HG02798 (cell line): ENCODE results near the gene MITF.

Experiments
- ATAC-seq: cut with Tn5 transposase; IDR thresholded peaks from one replicate; pipeline ENCODE4 v1.9.1; 2021; ENCODE audit warnings: mild to moderate bottlenecking; ENCODE audit not compliant: unreplicated experiment, poor library complexity

MITF gene, protein sequence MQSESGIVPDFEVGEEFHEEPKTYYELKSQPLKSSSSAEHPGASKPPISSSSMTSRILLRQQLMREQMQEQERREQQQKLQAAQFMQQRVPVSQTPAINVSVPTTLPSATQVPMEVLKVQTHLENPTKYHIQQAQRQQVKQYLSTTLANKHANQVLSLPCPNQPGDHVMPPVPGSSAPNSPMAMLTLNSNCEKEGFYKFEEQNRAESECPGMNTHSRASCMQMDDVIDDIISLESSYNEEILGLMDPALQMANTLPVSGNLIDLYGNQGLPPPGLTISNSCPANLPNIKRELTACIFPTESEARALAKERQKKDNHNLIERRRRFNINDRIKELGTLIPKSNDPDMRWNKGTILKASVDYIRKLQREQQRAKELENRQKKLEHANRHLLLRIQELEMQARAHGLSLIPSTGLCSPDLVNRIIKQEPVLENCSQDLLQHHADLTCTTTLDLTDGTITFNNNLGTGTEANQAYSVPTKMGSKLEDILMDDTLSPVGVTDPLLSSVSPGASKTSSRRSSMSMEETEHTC

DNA sequence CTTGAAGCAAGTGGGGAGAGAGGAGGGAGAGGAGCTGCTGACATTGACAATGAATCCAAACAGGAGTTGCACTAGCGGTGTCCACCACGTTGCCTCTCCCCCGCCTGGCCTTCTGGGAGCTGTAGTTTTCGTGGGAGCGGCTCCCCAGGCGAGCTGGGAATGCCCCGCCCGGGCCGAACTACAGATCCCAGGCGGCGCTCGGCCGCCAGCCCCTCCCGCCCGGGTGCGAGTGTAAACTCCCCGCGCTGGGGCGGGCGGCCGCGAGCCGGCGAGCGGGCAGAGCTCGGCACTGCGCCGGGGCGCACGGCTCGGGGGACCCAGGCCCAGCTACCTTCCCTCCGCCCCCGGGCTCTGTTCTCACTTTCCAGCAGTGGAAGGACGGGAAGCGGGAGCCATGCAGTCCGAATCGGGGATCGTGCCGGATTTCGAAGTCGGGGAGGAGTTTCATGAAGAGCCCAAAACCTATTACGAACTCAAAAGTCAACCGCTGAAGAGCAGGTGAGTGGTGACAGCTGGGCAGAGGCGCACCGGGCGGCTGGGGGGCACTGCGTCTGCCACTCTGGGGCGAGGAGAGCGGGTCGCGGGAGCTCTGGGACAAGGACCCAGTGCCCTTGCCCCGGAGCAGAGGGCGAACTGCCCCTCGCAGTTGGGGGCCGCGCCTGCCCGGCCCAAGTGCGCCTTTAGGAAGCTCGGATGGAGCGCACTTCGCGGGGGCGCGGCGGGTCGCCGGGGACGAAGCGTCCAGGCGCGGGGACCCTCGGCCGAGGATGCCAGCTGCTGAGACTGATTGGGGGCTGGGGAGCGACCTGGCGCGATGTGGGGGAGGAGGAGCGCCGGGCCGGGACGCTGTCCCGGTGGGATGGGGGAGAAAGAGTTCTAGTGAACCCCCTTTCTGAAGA, at the start of gene MITF:
Gene MITF, plus strand, starts transcription at position 261 of the 899 bp plus-strand sequence. Its CDS starts 134 bp downstream, at position 395.
- peak; percentile 99 for ATAC-seq

DNA sequence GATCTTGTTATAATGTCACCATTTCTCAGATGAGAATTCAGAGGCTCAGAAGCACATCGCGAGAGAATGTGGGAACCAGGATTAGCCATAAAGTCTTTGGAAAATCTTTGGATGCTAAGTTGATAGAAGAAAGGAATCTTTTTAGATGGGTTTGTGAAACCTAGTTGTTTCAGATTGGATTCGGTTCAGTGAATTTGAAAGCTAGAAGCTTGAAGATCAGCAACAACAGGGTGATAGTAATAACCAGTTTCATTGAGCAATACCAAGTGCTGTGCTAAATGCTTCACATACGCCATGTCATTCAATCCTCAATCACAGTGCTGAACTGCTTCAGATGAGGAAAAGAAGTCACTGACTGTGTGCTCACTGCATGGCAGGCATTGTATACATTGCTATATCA, 47.4 kb upstream of the MITF start:
- no peak for ATAC-seq

DNA sequence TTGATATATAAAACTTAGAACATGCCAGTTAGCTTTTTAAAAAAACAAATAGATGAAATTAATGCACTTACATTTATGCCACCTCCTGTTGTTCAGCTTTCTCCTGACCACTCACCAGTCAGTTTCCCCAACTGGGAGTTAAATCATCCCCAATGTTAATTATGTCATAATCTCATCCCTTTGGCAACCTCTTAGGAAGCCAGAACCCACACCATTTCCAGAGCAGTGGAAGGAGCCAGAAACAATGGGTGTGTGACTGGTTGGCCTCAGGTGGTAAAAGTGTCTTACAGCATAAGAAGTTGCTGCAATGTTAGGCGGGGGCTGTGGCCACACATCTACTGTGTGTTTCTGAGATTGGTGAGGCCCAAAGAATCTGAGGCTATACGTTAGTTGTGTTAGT, 46.5 kb upstream of the MITF start:
- ATAC-seq: no peak

DNA sequence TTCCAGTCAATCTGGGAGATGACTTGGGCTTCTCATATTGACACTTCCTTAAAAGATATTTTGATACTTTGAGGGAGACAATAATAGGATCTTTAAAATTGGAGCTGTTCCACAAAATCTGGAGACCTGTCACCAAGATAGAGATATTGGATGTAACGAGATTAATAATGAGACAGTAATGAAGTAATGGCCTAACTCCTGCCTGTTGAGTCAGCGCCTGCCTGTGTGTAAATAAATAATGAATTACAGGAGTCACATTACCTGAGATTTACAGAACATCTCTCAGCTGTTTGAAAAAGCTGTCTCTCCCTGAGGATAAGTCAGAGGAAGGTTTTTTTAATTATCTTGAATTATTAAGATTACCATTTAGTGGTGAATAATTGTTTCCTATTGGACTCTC, 43.8 kb upstream of the MITF start:
- ATAC-seq: no peak

DNA sequence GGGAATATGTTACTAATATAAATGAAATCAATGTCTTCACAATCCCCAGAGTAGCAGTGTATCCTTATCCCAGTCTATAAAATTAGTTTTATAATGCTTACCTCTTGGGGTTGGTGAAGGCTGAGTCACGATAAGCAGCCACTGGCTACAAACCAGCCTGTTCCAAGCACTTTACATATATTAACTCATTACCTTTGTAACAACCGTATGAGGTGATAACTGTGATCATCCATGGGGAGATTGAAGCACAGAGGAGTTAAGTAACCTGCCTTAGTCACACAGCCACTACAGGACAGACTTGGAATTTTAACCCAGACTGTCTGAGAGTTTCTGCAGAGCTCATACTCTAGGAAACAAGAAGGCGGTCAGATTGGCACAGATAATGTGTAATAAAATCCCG, 43.3 kb upstream of the MITF start:
- no peak for ATAC-seq

DNA sequence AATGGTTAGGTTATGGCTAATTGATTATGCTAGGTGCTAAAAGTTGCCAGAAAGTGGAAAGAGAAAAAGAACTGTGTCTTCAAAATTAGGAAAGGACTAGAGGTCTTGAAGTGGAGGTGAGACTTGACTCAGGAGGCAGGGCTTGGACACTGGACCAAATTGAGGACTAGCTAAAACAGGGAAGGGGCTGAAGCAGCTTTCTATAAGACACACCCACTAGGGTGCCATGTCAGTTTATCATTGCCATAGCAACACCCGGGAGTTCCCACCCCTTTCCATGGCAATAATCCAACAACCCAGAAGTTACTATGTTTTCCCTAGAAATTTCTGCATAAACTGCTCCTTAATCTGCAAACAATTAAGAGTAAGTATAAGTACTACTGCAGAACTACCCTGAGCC, 42.9 kb upstream of the MITF start:
- no peak for ATAC-seq

DNA sequence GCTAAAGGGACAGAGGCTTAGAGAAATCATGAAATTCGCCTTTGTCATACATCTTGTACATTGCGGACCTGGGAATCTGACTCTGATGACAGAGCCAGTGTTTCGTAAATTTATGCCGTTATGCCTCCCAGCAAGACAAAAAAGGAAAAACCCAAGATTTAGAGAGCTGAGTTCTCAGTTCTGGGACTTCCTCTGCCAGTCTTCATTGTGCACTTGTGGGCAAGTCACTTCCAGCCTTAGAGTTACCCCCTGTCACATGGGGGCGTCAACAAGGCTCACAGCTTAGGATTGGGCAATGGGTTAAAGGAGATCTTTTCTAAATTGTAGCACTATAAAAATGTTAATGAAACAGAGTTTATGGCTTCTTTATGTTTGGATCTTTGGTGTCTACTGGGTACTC, 41.9 kb upstream of the MITF start:
- no peak for ATAC-seq

DNA sequence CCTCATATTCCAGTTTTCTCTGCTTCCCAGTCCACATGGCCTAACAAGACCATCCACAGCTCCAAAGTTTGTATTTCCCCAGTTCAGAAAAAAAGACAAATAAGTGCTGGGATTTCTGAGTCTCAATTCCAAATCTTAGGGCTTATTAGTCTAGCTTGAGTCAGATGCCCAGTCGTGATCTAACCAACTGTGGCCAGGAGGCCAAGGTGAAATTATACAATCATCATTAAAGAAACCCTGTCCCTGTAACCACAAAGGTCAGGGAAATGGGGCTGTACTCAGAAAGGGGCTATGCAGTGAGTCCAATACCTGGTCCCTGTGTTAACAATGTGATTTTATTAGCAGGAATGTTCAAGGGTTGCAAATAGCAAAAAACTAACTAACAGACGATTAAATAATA, 40.5 kb upstream of the MITF start:
- ATAC-seq: no peak

DNA sequence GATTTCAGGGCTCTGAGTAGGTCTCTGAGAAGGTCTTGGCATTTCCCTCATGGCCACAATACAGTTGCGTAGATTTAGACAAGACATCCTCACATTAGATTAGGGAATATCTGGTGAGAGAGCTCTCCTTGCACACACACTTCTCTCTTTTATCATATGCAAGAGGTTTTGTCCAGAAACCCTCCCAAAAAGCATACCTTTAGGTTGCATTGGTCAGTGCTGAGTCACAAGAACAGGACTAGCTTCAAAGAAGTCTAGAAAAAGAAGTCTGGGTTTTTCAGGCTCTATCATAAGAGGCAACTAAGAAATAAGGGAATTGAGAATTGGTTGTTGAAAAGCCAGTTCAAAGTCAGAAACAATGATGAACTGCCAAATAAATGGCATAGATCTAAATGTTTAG, 40.1 kb upstream of the MITF start:
- ATAC-seq: no peak

DNA sequence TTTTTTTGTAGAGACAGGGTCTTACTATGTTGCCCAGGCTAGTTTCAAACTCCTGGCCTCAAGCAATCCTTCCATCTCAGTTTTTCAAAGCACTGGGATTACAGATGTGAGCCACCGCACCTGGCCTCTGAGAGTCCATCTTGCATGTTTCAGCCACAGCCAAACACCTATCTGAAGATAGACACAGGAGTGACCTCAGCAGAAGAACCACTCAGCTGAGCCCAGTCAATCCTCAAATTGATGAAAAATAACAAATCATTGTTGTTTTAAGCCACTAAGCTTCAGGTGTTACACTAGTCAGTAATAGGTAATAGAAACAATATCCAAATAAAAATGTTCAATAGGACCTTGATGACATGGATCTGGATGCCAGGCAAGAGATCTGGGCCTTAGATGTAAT, 38.3 kb upstream of the MITF start:
- ATAC-seq: no peak

DNA sequence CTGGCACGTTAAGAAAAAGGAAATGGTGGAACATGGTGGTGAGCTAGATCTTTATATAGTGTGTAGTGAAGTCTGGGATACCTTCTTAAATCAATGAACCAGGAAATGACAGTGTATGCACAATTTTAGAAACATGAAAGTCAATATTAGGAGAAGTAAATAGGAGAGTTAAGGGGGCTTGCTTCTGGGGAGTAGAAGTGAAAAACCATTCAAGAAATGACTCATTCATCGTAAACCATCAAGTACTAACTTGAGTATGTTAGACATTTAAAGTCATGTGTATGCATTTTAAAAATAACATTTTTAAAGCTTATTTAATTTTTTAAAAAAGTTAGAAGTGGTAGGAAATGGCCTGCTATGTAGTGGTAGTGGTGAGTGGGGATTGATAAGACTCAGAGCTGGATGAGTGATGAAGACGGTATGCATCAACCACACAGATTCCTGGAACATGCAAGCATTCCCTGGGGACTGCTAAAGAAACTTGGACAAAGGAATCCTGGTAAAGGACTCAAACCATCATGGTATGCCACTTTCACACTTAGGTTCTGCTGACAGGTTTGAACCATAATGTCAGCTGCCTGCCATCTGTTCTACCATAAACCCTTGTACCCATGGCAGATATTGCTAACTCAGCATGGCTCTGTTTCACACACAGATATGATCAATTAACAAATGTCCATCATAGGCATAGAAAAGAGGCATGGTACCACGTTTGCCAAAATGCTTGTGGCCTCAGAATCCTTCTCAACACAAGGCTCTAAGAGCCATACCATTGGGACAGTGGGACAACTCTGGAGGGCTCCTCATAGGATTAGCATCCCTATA, 28.9 kb upstream of the MITF start:
- no peak for ATAC-seq

DNA sequence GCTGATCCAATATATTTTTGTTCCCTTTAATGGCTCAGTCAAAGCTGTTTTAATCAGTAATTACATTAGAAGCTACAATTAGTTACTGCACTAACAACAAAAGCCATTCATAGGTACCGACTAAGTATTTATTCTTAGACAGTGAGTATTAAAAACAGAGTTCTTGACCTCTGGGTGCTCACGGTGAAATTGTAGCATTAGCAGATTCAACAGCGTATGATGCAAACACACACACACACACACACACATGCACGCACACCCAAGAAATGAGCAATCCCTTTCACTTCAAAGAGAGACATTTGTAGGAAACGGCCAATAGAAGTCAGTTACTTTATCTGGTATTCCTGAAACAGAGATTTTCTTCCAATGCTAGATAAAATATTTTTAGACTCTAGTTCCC, 27.0 kb upstream of the MITF start:
- ATAC-seq: no peak

DNA sequence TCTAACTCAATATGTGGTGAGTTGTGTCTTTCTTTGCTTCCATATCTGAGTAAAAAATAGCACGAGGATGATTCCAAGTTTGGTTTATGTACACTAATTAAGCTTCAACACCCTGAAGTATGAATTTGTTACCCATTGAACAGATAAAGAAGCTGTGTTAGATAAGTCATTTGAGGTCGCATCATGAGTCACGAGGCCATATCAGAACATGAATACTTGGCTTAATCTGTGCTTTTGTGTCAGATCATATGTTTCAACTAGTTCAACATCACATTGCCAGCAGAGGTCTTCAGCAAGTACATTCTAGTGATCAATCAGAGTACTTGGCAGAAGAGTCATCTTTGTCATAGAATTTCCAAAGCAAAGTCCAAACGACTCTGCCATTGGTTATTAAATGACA, 26.3 kb upstream of the MITF start:
- ATAC-seq: no peak

DNA sequence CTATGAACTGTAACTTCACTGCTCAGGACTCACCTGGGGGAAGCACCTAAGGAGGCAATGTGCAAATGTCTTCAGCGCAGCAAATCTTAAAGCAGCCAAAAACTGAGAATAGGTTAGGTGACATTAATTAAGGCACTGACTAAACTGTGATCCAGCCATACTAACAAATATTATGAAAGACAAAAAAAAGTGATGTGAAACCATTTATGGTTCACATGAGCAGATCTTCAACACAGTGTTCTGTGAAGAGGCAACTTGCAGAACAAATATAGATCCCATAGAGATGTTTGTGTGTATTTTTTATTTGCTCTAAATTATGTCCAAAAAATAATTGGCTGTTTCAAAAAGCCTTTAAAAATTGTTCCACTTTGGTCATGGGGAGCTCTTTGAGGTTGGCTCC, 24.1 kb upstream of the MITF start:
- no peak for ATAC-seq

DNA sequence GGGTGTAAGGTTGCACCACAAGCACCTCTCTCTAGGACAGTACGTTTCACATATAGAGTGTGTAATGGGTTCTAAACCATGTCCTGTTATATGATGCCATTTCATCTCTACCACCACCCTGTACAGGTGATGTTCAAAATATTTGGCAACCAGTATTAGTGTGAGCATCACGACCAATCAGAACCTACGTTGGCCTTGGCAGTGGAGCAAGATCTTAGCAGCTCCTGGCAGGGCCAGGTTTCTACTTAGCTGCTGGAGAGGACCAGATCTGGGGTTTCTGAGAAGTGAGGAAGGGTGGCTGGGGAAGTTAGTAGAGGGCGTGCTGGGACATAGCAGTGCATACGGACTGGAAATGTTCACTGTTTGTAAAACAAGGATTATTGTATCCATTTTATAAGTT, 23.1 kb upstream of the MITF start:
- ATAC-seq: no peak

DNA sequence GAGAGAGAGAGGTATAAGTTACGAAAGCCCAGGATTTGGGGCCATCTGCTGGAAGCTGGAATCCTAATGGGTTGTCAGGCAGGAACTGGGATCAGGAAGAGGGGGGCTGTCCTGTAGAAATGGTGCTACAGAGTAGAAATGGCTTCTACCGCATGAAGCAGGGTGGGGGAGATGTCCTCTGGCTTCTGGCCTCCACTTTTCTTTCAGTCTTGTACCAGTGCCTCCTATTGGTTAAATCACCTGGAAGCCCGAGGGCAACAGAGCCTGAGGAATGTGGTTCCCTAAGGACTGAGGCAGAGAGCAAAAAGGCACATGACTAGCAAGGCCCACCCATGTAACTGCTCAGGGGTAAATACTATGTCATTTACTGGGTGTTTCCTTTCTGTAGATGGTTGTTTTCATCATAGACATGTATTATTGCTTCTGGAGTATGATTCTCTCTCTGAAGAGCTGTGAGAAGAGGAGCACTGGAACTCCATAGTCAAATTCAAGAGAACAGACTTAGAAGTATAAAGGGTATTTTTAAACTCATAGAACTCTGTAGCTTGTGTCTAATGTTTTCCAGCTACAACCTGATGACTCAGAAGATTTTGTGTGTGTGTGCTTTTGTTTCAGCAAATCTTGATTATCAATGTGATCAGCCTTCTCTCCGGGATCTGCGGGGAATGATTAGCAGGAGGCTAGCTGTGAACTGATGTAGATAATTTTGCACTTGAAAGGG, 20.2 kb upstream of the MITF start:
- ATAC-seq: no peak

DNA sequence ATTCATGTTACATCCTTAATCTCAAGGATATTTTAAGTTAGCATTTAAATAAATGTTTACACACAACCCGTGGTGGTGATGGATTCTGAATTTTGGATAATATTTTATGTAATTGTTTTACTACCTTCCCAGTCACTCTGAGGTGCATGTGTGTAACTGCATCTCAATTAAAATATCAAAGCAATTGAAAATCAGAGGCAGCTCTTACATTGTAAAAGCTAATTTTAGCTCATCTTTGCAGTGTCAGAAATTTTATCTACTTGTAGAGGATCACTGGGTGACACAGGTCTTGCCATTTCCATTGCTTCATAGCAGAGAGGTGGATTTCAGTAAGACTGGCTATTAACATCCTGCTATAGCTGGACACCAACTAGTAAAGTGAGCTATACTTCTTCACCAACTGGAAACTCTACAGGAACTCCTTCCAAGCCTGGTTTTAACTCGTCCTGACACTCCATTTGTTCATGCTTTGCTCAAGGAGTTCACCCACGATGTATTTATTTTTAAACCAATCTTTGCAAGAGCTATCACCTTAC, 19.6 kb upstream of the MITF start:
- no peak for ATAC-seq

DNA sequence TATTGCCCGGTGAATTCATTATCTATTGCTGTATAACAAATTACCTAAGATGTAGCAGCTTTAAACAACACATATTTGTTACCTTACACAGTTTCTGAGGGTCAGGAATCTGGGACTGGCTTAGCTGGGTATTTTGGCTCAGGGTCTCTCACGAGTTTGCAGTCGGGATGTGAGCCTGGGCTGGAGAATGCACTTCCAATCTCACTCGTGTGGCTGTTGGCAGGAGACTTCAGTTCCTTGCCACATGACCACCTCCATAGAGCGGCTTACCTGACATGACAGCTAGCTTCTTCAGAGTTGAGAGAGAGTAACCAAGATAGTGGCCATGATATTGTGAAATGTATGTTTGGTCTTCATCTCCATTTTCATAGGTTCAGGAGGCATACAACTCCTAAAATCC, 18.4 kb upstream of the MITF start:
- ATAC-seq: no peak

DNA sequence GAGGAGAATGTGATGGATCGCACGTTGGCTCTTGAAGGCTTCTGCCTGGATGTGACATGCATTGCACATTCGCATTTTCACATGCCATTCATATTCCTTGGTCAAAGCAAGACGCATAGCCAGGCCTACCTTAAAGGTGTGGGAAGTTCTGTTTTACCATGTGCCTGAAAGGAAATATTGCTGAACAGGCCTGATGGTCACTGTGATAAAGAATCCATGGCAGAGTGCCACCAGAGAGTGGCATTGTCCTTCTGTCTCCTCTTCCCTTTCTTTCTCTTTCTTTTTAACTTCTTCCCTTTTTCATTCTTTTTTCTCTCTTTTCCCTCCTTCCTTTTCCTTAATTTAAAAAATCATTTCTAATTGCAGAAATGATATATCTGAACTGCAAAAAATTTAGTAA, 15.9 kb upstream of the MITF start:
- no peak for ATAC-seq
